Pancreas (tissue), 10 donors: ENCODE results near the gene DLGAP1. TPM values are rescaled to one million over a fixed set of nuclear protein-coding genes. Genes with fewer than 3 reads are reported as not detected.

Experiments used
- ATAC-seq, 4 donors: fragments of 200-7000 bp; cut with Tn5 transposase; one replicate each; pipeline versions ENCODE4 v1.8.0 to v1.9.1; 2020; ENCODE audit warnings: mild to moderate bottlenecking in 4 of 4, moderate library complexity in 4 of 4
- DNase-seq, 6 donors: peaks; one replicate each; pipeline ENCODE4 v3.0.0-alpha.2; 2020
- FAIRE-seq: peaks from 2 replicates; lab custom pipeline; 2012; peaks lifted over from hg19 to GRCh38; lab: Jason Lieb, UNC
- H3K27ac ChIP-seq, 4 donors: fragments of 200-600 bp; sonication (generic); 1 replicate in 3 of 4; 2 replicates in 1 of 4; pipeline versions ENCODE4 v1.5.0 to v1.8.0; 2020
- H3K27me3 ChIP-seq, 4 donors: fragments of 200-600 bp; one replicate each; pipeline ENCODE4 v1.8.0; 2021
- H3K36me3 ChIP-seq, 3 donors: fragments of 200-600 bp; sonication (generic) in 1 of 3; one replicate each; pipeline versions ENCODE4 v1.5.0 to v1.8.0; 2020 to 2021
- H3K4me1 ChIP-seq, 3 donors: fragments of 200-600 bp; one replicate each; pipeline ENCODE4 v1.8.0; 2021
- H3K4me3 ChIP-seq, 4 donors: fragments of 200-600 bp; sonication (generic) in 2 of 4; one replicate each; pipeline versions ENCODE4 v1.5.0 to v1.8.0; 2020 to 2021
- H3K9me3 ChIP-seq, 4 donors: fragments of 200-600 bp; one replicate each; pipeline ENCODE4 v1.8.0; 2021
- CTCF ChIP-seq, 4 donors: fragments of 200-600 bp; sonication (generic) in 3 of 4; IDR thresholded peaks; one replicate each; pipeline versions ENCODE4 v1.5.0 to v1.8.0; 2021; ENCODE audit warnings: antibody characterized with exemption in 4 of 4
- WGBS, 2 donors: extraction: QIAGEN DNeasy Blood & Tissue Kit; methylation state at CpG; one replicate each; pipeline ENCODE4 v1.1.7; 2013; 5-methylcytosine and 5-hydroxymethylcytosine counted together
- intact Hi-C, 3 donors: fragments of 100-400 bp; cut with DNase I; formaldehyde crosslinking; loops; one replicate each; pipeline versions ENCODE4 v1.11.1 to v1.14.2; 2022
- polyA plus RNA-seq, 2 donors: library from polyadenylated mRNA; stranded (reverse); fragments of 200-250 nt; gene quantifications; one replicate each; pipeline ENCODE4 v1.2.3, GENCODE V29; 2013
- total RNA-seq, 6 donors: library from RNA; stranded (reverse); fragmentation: NEBNext Ultra II Directional in 4 of 6; extraction: Animal tissue kit (Norgen Biotek cat#: 25700) in 4 of 6; gene quantifications; one replicate each; pipeline versions ENCODE4 v1.2.1 to v1.2.4, GENCODE V29; 2021 to 2023
- donor health status: healthy with polysubstance abuse.
- donor health status: DM: no; HTN: no; CAD: no; lungs with moderate emphysema.
- donor health status: DM: no; HTN: no; CAD: no.
- donor health status: control.
- donor health status: control.
- donor health status: Bipolar disorder and iron deficiency.
- donor health status: DM: yes; HTN: yes; CAD: no.
- donor health status: DM: no; HTN: no; CAD: no.
- donor health status: DM: no; HTN: no; CAD: no.
- donor health status: DM: yes; HTN: yes; CAD: no.

Gene DLGAP1
- total and polyA plus RNA-seq, 8 donors, result 0.12 to 0.62 (median 0.30) TPM; not detected in 2

DNA sequence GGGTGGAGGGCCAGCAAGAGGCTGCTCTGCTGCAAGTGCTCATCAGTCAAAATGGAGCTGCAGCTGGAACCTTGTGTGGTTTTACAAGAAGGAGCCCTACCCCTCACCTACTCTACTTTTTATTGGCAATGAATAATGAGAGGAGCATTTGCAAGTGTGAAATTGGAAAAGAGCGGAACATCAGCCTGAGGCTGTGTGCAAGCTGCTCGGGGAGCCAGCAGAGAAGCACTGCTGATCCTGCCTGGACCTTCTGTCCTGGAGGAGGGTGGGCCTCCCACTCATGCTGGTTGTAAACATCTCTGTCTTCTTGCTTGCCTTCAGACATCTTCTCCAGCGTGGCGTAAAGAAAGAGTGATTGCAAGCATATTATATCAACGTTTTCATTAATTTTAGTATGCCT lies 256.2 kb downstream of the DLGAP1 start:
- no peak for FAIRE-seq
- no peak for ATAC-seq

GRCh38 chr18:4196351-4196750 lies 258.8 kb downstream of the DLGAP1 start:
- WGBS, 2 donors, result 14 to 31% methylated on average over 4 of the region's 4 CpGs
- Histone ChIP-seq H3K9me3 (no peaks in the 10 kb centered on the region), H3K27ac (no peak overlapping the region), H3K36me3 (no peaks in the 10 kb centered on the region), H3K4me3 (no peak overlapping the region), H3K4me1 (no peaks in the 10 kb centered on the region), H3K27me3 (no peaks in the 10 kb centered on the region)
- ATAC-seq, result no peak
- no peak for FAIRE-seq
- no peak for DNase-seq
- no peak for TF ChIP-seq CTCF (IDR thresholded peaks at IDR 0.05)
- intact Hi-C loops, result no loop called here

More for the DNA sequence above, 256.2 kb downstream of the DLGAP1 start:
- no peaks in the 10 kb centered on the region for H3K27me3 ChIP-seq
- 80 to 83% methylated on average over 5 of the region's 5 CpGs for WGBS, 2 donors
- intact Hi-C loops, result no loop called here
- H3K4me1 ChIP-seq, result no peaks in the 10 kb centered on the region
- no peak for TF ChIP-seq CTCF (IDR thresholded peaks at IDR 0.05)
- no peak overlapping the region for H3K27ac ChIP-seq
- no peak overlapping the region for H3K4me3 ChIP-seq
- no peaks in the 10 kb centered on the region for H3K36me3 ChIP-seq
- no peaks in the 10 kb centered on the region for H3K9me3 ChIP-seq
- DNase-seq, result no peak

DNA sequence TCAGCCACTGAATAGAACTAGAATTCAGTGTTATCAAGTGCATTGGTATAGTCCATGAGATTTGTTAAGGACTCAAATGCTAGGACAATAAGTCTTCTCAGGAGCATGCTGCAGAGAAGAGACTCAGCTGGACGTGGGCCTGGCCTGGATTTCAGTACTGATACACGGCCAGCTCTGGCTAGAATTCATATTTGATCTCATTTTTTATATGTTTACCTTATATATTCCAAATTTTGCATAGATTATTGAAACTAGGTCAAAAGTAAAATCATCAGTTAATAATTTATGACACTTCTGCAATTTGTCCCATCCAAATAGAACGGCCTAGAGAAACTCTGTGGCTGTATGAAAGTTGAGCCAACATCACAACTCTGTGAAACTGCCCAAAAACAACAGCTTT lies 262.0 kb downstream of the DLGAP1 start:
- no peak for TF ChIP-seq CTCF (IDR thresholded peaks at IDR 0.05)
- no peaks in the 10 kb centered on the region for H3K36me3 ChIP-seq
- H3K27me3 ChIP-seq, result no peaks in the 10 kb centered on the region
- intact Hi-C loops, result no loop called here
- H3K4me1 ChIP-seq, result no peaks in the 10 kb centered on the region
- H3K9me3 ChIP-seq, result no peaks in the 10 kb centered on the region
- H3K27ac ChIP-seq, result no peak overlapping the region
- no peak for DNase-seq
- WGBS, 2 donors, result 61 to 66% methylated on average over 3 of the region's 3 CpGs
- no peak overlapping the region for H3K4me3 ChIP-seq
- ATAC-seq, result no peak
- FAIRE-seq, result no peak

DNA sequence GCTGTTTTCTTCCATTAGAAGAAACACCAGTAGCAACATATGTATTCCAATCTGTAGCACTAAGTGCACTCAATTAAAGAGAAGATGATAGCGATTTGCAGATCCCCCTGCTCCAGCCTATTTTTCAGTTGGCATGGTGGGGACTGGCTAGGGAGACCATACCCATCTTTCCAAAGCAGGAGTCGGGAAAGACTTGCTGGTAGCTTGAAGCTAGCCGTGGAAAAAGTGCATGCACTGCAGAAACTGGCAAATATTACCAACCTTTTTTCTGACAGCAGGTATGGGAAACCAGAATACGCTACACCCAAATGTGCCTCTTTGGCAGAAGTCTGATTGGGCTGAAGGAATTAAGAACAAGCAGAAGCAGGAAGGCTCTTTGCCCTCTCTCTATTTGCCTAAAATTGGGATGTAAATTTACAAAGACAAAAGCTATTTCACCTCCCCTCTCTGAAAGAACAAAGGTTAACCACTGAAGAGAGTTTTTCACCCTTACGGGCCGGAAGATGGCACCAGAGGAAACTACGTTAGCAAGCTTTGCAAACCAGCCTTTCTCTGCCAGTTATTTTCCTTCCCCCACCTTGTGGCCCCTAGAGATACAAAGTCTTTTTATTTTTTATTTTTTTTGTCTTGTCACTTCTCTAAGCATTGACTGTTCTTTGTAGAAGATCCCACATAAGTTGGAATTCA lies 273.1 kb downstream of the DLGAP1 start:
- no peak for TF ChIP-seq CTCF (IDR thresholded peaks at IDR 0.05)
- intact Hi-C loops, result no loop called here
- Histone ChIP-seq H3K27ac (no peak overlapping the region), H3K4me3 (no peak overlapping the region), H3K36me3 (no peaks in the 10 kb centered on the region), H3K4me1 (no peaks in the 10 kb centered on the region), H3K27me3 (no peaks in the 10 kb centered on the region), H3K9me3 (no peaks in the 10 kb centered on the region)
- ATAC-seq, result no peak
- WGBS, 2 donors, result 66 to 75% methylated on average over 7 of the region's 7 CpGs
- no peak for DNase-seq
- FAIRE-seq, result no peak

GRCh38 chr18:4181086-4181485 lies 274.0 kb downstream of the DLGAP1 start:
- Histone ChIP-seq H3K4me3 (no peak overlapping the region), H3K27ac (no peak overlapping the region), H3K9me3 (no peaks in the 10 kb centered on the region), H3K4me1 (no peaks in the 10 kb centered on the region), H3K27me3 (no peaks in the 10 kb centered on the region), H3K36me3 (no peaks in the 10 kb centered on the region)
- TF ChIP-seq CTCF (IDR thresholded peaks at IDR 0.05), result no peak
- no peak for DNase-seq
- intact Hi-C loops, result no loop called here
- 58 to 62% methylated on average over 3 of the region's 3 CpGs for WGBS, 2 donors
- ATAC-seq, result no peak
- FAIRE-seq, result no peak
